Lower lobe of right lung (tissue), 2 donors: ENCODE results near the gene INTS6L. TPM values are rescaled to one million over a fixed set of nuclear protein-coding genes. Genes with fewer than 3 reads are reported as not detected.

Experiments
- ATAC-seq, 2 donors: fragments of 200-7000 bp; cut with Tn5 transposase; one replicate each; pipeline ENCODE4 v1.9.1; 2020 to 2022; ENCODE audit warnings: mild to moderate bottlenecking in 2 of 2, moderate library complexity in 2 of 2
- DNase-seq: peaks from one replicate; pipeline ENCODE4 v3.0.0-alpha.2; 2020
- H3K27ac ChIP-seq: fragments of 200-600 bp; one replicate; pipeline ENCODE4 v1.8.0; 2022
- H3K27me3 ChIP-seq: fragments of 200-600 bp; one replicate; pipeline ENCODE4 v1.8.0; 2022; ENCODE audit warnings: low read depth
- H3K36me3 ChIP-seq: fragments of 200-600 bp; one replicate; pipeline ENCODE4 v1.8.0; 2022; ENCODE audit warnings: mild to moderate bottlenecking
- H3K4me1 ChIP-seq: fragments of 200-600 bp; one replicate; pipeline ENCODE4 v1.8.0; 2022
- H3K4me3 ChIP-seq: fragments of 200-600 bp; one replicate; pipeline ENCODE4 v1.8.0; 2022; ENCODE audit warnings: mild to moderate bottlenecking
- H3K9me3 ChIP-seq: fragments of 200-600 bp; one replicate; pipeline ENCODE4 v1.8.0; 2022
- CTCF ChIP-seq: fragments of 200-600 bp; IDR thresholded peaks from one replicate; pipeline ENCODE4 v1.8.0; 2022; ENCODE audit warnings: antibody characterized with exemption, mild to moderate bottlenecking
- intact Hi-C: fragments of 100-400 bp; cut with DNase I; formaldehyde crosslinking; loops from one replicate; pipeline ENCODE4 v1.11.0; 2022
- total RNA-seq: library from RNA; stranded (reverse); fragmentation: NEBNext Ultra II Directional; extraction: Animal tissue kit (Norgen Biotek cat#: 25700); gene quantifications from one replicate; pipeline ENCODE4 v1.2.1, GENCODE V29; 2021
- donor health status: DM: no; HTN: yes; CAD: no; lungs with severe emphysema.

The INTS6L gene
- total RNA-seq, 1 donor from 2014 or later: 6.9 TPM

- no peak for DNase-seq
- Histone ChIP-seq H3K4me1 (no peaks in the 10 kb centered on the region), H3K27ac (no peak overlapping the region), H3K9me3 (no peaks in the 10 kb centered on the region), H3K36me3 (no peaks in the 10 kb centered on the region), H3K4me3 (no peak overlapping the region), H3K27me3 (no peaks in the 10 kb centered on the region)
- ATAC-seq: no peak
- no peak for TF ChIP-seq CTCF
- intact Hi-C loops: no loop called here
Measured at GRCh38 chrX:135498236-135498635, 22.2 kb upstream of the INTS6L start.

- ATAC-seq (no peak), DNase-seq (no peak)
- Histone ChIP-seq H3K4me1 (no peaks in the 10 kb centered on the region), H3K9me3 (no peaks in the 10 kb centered on the region), H3K27me3 (no peaks in the 10 kb centered on the region), H3K27ac (no peak overlapping the region), H3K4me3 (no peak overlapping the region), H3K36me3 (no peaks in the 10 kb centered on the region)
- intact Hi-C loops: no loop called here
- no peak for TF ChIP-seq CTCF
Measured at GRCh38 chrX:135505351-135505750, 15.1 kb upstream of the INTS6L start.

GRCh38 chrX:135509885-135510284 is 10.6 kb upstream of the INTS6L start:
- DNase-seq (no peak), ATAC-seq (no peak)
- Histone ChIP-seq H3K27me3 (no peaks in the 10 kb centered on the region), H3K4me1 (no peaks in the 10 kb centered on the region), H3K9me3 (no peaks in the 10 kb centered on the region), H3K27ac (no peak overlapping the region), H3K36me3 (no peaks in the 10 kb centered on the region), H3K4me3 (no peak overlapping the region)
- TF ChIP-seq CTCF: no peak
- intact Hi-C loops: no loop called here

- H3K27ac ChIP-seq: no peak overlapping the region
- no peaks in the 10 kb centered on the region for H3K27me3 ChIP-seq
- no peak overlapping the region for H3K4me3 ChIP-seq
- no peaks in the 10 kb centered on the region for H3K36me3 ChIP-seq
- intact Hi-C loops: no loop called here
- no peak for ATAC-seq
- no peak for DNase-seq
- no peak for TF ChIP-seq CTCF
- no peaks in the 10 kb centered on the region for H3K4me1 ChIP-seq
- H3K9me3 ChIP-seq: no peaks in the 10 kb centered on the region
Measured at GRCh38 chrX:135512508-135513129, 7.8 kb upstream of the INTS6L start.

GRCh38 chrX:135513130-135513515 is 7.3 kb upstream of the INTS6L start:
- DNase-seq (no peak), ATAC-seq (no peak)
- intact Hi-C loops: no loop called here
- Histone ChIP-seq H3K4me3 (no peak overlapping the region), H3K4me1 (no peaks in the 10 kb centered on the region), H3K36me3 (no peaks in the 10 kb centered on the region), H3K27ac (no peak overlapping the region), H3K9me3 (no peaks in the 10 kb centered on the region), H3K27me3 (no peaks in the 10 kb centered on the region)
- TF ChIP-seq CTCF: no peak
